ENCODE data around the gene CLIC6. TPM values are rescaled to one million over a fixed set of nuclear protein-coding genes. Genes with fewer than 3 reads are reported as not detected.

Gene CLIC6
- total and polyA plus RNA-seq, 2 experiments from 2014 or later: 1.1 to 1.5 TPM

- no peaks in the 10 kb centered on the region for H4K20me1 ChIP-seq (replicated peaks; ENCODE audit: insufficient read depth)
These were observed 24.0 kb upstream of the CLIC6 start for GRCh38 chr21:34644825-34645224.

DNA sequence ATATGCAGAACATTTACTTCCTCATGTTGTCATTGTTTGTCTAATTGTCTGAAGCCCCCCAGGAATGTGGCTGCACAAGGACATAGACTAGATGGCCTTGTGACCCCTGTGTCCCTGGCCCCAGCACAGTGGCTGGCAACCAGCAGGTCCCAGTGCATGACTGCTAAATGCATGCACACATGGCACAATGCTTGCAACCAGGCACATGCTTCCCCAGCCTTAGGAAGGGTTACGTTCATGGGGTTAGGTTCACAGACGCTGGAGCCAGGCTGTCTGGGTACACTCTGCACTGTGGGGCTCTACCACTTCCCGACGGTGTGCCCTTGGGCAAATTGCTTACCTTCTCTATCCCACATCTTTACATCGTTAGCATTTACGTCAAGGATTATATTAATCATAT lies 21.2 kb upstream of the CLIC6 start:
- no peak overlapping the region for H3K4me2 ChIP-seq
- H2AFZ ChIP-seq: no peak overlapping the region
- Mint-ChIP-seq H3K4me3 (no peak overlapping the region), H3K4me1 (no peaks in the 10 kb centered on the region), H3K9me3 (peaks cover under 1% of the 10 kb centered on the region), H3K36me3 (ENCODE audit: low read depth) (no peaks in the 10 kb centered on the region), H3K27me3 (ENCODE audit: insufficient read depth, low read depth, poor library complexity) (peaks cover 8% of the 10 kb centered on the region), H3K27ac (no peak overlapping the region)
- no peaks in the 10 kb centered on the region for H3K9me2 ChIP-seq (ENCODE audit: insufficient read depth)
- no peaks in the 10 kb centered on the region for H3K27me3 ChIP-seq (ENCODE audit: insufficient read depth)
- H3F3A ChIP-seq (replicated peaks; ENCODE audit: low read depth): no peaks in the 10 kb centered on the region
- no peaks in the 10 kb centered on the region for H3K79me2 ChIP-seq (replicated peaks; ENCODE audit: insufficient read depth)
- ATAC-seq: no peak
- no peak overlapping the region for H3K27ac ChIP-seq (ENCODE audit: low read depth)
- DNase-seq (ENCODE audit: low spot score): no peak
- H3K4me3 ChIP-seq: no peak overlapping the region
- H3K36me3 ChIP-seq (ENCODE audit: insufficient read depth): no peaks in the 10 kb centered on the region
- no peaks in the 10 kb centered on the region for H4K20me1 ChIP-seq (replicated peaks; ENCODE audit: insufficient read depth)
- TF ChIP-seq, protein P1, sequence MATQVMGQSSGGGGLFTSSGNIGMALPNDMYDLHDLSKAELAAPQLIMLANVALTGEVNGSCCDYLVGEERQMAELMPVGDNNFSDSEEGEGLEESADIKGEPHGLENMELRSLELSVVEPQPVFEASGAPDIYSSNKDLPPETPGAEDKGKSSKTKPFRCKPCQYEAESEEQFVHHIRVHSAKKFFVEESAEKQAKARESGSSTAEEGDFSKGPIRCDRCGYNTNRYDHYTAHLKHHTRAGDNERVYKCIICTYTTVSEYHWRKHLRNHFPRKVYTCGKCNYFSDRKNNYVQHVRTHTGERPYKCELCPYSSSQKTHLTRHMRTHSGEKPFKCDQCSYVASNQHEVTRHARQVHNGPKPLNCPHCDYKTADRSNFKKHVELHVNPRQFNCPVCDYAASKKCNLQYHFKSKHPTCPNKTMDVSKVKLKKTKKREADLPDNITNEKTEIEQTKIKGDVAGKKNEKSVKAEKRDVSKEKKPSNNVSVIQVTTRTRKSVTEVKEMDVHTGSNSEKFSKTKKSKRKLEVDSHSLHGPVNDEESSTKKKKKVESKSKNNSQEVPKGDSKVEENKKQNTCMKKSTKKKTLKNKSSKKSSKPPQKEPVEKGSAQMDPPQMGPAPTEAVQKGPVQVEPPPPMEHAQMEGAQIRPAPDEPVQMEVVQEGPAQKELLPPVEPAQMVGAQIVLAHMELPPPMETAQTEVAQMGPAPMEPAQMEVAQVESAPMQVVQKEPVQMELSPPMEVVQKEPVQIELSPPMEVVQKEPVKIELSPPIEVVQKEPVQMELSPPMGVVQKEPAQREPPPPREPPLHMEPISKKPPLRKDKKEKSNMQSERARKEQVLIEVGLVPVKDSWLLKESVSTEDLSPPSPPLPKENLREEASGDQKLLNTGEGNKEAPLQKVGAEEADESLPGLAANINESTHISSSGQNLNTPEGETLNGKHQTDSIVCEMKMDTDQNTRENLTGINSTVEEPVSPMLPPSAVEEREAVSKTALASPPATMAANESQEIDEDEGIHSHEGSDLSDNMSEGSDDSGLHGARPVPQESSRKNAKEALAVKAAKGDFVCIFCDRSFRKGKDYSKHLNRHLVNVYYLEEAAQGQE (IDR thresholded peaks at IDR 0.05; ENCODE audit: unreplicated experiment): no peak
- TF ChIP-seq ETS1 (IDR thresholded peaks at IDR 0.05) (no peak), NANOG (IDR thresholded peaks at IDR 0.05; ENCODE audit: borderline replicate concordance) (no peak)
- no peaks in the 10 kb centered on the region for H3K4me1 ChIP-seq (ENCODE audit: insufficient read depth)

More at GRCh38 chr21:34644825-34645224, 24.0 kb upstream of the CLIC6 start:
- Mint-ChIP-seq H3K4me1 (peaks cover 2% of the 10 kb centered on the region; the same call in 1 of the 3 replicates), H3K36me3 (ENCODE audit: low read depth) (no peaks in the 10 kb centered on the region), H3K27ac (no peak overlapping the region), H3K4me3 (no peak overlapping the region), H3K27me3 (ENCODE audit: insufficient read depth, low read depth, poor library complexity) (peaks cover 9% of the 10 kb centered on the region), H3K9me3 (no peaks in the 10 kb centered on the region; the same call in none of the 3 replicates)
- Histone ChIP-seq H3K79me2 (replicated peaks; ENCODE audit: insufficient read depth) (no peaks in the 10 kb centered on the region), H3K9me2 (ENCODE audit: insufficient read depth) (no peaks in the 10 kb centered on the region), H3K4me3 (no peak overlapping the region), H3F3A (replicated peaks; ENCODE audit: low read depth) (no peaks in the 10 kb centered on the region), H3K36me3 (ENCODE audit: insufficient read depth) (no peaks in the 10 kb centered on the region), H3K27ac (ENCODE audit: low read depth) (no peak overlapping the region), H3K27me3 (ENCODE audit: insufficient read depth) (no peaks in the 10 kb centered on the region), H3K4me2 (no peak overlapping the region), H2AFZ (no peak overlapping the region), H3K4me1 (ENCODE audit: insufficient read depth) (no peaks in the 10 kb centered on the region)
- no peak for TF ChIP-seq POLR2AphosphoS5 (IDR thresholded peaks at IDR 0.05; ENCODE audit: low read depth)
- TF ChIP-seq CTCF (conservative IDR thresholded peaks at IDR 0.05; ENCODE audit: low read depth in 2 of 2): no peak
- DNase-seq (ENCODE audit: low spot score) (no peak), ATAC-seq (no peak)

All from GM23338 (cell line).